Epidermal melanocyte (primary cell): ENCODE data around the gene MTM1.

Experiments
- DNase-seq: peaks from one replicate; pipeline ENCODE4 v3.0.0; 2011; ENCODE audit warnings: low spot score; ENCODE audit not compliant: insufficient read length

MTM1 gene

GRCh38 chrX:150548684-150549083 lies 19.7 kb upstream of the MTM1 start:
- DNase-seq: no peak

GRCh38 chrX:150551963-150552362 lies 16.5 kb upstream of the MTM1 start:
- DNase-seq: no peak

DNA sequence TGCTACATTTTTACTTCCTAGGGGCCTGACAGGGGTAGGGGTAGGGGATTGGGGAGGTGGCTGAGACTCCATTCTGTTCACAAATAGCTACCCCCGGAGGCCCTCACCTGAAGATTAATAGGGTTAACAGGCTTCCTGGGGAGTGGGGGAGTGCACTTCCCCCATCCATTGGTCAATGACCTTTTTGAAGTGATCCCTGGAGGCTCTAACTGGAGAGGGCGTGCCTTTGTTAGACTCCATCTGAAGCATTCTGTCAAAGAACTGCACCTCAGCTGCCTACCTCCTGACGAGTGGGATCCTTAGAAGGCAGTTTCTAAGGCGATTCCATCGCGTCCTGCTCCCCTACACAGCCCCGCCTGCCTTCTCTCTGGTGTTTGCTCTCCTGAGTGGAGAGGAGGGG lies 10.0 kb upstream of the MTM1 start:
- DNase-seq: no peak

- DNase-seq: no peak
Measured at GRCh38 chrX:150564838-150565237, 3.6 kb upstream of the MTM1 start.

DNA sequence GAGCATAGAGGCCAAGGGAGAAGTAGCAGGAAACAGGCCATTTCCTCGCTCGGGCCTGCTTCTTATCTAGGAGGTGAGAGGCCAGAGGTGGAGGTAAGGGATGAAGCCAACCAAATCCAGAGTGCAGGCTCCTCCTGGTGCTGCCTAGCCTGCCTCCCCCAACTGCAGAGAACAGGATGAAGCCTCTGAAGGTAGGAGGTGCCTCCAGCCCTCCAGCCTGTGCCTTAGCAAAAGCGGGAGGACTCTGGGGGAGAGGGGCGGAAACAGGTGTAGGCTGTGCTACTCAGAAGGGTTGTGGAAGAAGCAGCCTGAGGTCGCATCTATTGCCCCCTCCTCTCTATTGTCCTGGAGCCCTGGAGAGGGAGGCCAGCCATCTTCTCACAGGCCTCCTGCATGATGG lies 2.9 kb upstream of the MTM1 start:
- DNase-seq: no peak

DNA sequence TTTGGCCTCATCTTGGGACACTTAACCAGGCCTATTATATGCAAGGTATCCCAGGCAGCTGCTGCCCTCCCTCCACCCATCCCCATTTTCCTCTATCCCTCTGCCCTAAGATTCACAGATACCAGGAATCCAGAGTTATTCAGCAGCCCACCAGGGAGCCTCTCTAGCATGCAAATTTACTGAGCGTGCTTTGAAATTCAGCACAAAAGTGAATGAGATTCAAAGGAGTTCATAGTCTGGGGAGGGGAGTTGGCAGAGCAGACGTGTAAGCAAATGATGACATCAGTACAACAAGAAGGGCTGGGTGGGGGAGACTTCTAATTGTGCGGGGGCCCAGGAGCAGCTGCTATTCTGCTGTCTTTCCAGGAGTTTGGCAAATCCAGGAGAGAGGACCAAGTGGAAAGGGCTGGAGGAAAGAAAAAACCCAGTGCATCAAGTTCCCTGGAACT lies 1.7 kb upstream of the MTM1 start:
- no peak for DNase-seq

GRCh38 chrX:150567645-150568319 lies 639 bp upstream of the MTM1 start:
- DNase-seq: no peak

DNA sequence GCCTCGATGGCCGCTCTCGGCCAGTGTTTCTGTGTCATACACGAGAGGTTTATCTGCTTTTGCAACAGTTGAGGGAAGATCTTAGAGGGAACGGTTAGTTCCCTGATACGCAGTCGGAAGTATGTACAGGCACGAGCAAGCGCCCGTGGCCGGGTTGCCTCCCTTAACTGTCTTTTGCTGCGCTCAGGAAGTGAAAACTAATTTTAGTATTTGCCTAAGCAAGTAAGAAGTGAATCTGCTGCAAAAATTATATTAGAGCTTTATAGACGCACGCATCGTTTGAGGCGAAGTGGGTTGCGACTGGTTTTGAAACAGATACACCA lies 695 bp downstream of the MTM1 start:
- DNase-seq: no peak

DNA sequence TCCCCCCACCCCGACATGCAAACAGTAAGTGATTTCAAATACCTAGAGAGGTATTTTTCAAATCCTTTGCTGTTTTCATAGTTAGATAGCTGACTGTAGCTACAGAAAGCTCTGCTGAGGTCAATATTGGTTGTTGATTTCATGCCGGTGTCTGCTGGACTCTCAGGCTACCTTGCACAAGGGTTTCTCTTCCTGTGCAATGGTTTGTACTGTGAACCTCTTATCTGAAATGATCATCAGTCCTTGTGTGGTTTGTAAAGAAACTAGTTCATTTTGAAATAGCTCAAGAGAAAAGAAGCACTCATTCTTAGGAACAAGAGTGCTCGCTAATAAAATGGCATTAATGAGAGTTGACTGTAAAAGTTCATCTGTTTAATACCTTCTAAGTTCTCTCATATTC lies 2.1 kb downstream of the MTM1 start:
- no peak for DNase-seq

- DNase-seq: no peak
Measured at GRCh38 chrX:150572206-150572605, 3.8 kb downstream of the MTM1 start.

DNA sequence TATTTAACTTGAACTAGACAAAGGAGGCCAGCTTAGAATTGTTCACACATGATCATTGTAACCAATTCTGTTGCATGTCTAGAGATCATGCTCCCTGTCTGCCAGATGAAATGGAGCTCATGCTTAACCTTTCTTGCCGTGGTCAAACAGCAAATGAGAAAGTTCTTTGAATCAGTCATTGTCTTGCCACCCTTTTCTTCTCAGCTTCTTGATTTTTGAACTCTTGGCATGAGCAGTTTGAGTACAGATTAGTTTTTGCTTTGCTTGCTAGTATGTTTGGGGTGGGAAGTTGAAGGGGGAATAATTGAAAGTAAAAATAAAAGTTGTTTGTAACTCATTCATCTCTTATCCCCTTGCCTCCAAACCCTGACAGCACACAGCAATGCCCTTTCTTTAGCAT lies 4.7 kb downstream of the MTM1 start:
- DNase-seq: no peak

- DNase-seq: no peak
Measured at GRCh38 chrX:150573702-150574101, 5.3 kb downstream of the MTM1 start.

DNA sequence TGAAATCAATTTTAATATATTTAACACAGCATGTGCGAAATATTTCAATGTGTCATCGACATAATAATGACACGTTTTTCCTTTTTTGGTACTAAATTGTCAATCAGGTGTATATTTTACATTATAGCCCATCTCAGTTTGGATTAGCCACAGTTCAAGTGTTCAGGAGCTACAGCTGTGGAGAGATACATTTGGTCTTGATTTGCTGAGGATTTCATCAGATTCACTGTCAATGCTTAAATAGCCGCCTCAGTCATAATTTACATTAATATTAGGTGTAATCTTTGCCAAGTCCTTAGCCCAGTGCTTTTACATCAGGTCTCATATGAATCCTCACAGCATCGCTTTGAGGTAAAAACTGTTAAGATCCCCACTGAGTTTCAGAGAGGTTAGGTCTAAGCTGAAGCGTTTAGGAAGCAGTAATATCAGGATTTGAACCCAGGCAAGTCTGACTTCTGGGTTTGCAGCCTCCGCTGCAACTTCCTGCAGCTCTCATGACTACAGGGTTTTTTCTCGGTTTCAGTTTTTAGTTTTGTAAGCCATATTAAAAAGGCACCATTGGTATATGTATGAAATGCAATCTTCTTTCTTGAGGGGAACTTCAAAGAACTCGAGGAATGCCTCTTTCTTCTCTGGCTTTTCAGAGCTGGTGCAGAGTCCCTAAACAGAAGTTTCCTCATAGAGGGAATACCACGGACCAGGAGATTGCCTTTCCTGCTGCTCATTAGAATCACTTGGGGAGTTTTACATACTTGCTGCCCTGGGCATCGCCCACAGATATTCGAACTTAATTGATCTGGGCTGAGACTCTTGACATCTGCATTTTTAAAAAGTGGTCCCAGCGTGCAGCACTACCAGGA lies 6.4 kb downstream of the MTM1 start:
- DNase-seq: no peak

DNA sequence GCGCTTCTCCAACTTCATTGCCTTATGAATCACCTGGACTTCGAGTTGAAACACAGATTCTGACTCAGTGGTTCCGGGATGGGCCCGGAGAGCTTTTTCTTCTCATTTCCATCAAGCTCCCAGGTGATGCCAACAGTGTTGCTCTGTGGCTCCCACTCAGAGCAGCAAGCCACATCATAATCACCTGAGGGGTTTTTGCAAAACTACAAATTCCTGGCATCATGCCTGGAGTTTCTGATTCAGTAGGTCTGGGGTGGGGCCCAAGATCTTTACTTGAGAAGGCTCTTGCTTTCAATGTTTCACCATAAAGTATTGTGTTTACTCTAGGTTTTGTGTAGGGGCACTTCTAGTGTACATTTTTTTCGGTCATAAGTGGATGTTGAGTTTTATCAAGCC lies 7.0 kb downstream of the MTM1 start:
- DNase-seq: no peak

- no peak for DNase-seq
Measured at GRCh38 chrX:150577174-150577573, 8.8 kb downstream of the MTM1 start.

DNA sequence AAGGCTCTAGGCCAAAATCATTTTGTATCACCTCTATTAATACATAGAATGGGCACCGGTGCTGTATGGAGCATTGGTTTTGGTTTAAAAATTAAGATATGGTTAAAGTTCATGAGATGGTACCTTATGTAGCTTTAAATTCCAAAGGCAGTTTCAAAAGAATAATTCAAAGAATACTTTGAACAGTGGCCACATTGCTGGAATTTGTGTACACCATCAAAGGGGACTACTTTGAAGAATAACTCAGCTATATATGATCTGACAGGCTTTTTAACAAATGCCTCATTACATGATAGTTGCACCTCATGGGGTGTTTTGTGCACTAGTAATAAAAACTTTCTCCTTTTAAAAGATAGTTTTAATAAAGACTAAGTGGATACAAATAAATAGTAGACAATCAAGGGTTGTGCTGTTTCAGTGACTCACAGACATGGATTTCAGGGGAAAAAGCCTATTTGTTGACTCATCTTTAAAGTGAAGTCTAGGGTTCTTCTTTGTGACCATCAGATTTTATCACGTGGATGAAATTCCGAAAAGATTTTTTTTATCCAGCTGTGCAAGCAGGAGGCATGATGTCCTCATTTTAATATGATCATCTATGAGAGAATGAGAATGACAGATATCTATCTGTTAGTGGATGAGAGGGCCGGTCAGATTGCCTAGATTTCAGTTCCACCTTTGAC lies 12.8 kb downstream of the MTM1 start:
- DNase-seq: no peak

DNA sequence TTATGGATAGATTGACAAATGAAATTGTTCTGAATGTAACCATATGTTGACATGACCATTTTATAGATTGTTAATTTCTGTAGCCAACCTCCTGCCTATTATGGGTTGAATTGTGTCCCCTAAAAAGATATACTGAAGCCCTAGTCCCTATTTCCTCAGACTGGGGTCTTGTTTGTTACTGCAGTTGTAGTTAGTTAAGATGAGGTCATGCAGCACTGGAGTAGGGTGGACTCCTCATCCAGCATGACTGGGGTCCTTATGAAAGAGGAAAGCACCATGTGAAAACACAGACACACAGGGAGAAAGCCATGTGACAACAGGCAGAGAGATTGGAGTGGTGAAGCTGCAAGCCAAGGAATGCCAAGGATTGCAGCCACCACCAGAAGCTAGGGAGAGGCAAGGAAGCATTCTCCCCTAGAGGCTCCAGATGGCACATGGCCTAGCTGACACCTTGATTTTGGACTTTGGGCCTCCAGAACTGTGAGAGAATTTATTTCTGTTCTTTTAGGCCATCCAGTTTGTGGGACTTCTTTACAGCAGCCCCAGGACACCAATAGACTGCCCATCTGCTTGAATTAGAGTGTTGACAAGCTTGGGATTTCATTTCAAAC lies 14.0 kb downstream of the MTM1 start:
- no peak for DNase-seq

DNA sequence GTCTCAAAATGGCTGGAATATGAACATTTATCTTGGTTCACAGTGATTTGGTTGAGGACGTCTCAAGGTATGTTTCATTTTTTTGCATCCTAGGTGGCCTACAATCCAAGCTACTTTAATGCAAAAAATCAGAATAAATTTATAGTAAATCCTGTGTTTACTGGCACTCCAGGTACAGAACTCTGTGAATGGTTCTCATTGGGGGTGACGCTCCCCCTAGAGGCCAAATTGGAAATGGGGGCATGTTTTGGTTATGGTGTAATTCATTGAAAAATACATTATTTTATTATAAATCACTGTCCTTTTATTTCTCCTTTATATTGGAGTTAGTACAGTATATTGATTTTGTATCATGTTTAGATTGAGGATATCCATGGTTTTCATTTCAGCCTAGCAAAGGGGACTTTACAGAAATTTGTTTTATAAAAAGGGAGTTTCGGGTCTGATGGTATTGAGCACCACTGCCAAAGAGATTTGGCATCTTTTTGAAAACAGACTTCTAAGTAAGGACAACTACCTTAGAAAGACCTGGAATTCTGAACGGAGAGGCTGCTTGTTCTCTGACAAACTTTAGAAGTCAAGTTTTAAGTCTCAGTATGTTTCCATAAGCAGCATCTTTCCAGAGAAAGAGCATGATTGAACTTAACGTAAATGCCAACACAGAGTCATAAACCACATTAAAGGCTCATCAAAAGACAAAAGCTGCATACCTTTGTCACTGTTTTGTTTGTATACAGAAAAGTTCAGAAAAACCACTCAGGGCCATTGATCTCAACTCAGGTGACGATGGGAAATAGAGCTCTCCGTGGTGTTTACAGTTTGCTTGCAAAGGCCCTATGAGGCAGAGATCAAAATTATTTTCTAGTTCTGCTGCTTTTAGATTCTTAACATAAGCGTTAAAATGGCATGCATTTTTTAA lies 19.4 kb downstream of the MTM1 start:
- no peak for DNase-seq

DNA sequence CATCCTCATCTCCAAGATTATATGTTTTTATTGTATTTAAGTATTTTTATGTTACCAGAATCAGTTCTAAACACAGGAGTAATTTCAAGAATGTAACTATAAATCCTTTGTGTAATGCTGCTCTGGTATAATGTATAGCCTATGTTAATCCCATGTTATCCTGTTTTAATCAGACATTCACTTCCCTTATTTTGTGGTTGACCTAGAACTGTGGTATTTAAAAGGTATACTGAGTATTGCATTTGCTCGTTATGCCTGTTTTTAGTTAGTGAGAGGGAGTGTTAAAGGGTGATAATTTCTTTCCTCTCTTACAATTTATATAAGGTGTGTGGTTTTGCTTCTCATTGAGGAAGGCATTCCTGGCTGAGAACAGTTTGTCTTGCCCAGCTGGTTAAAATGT lies 26.2 kb downstream of the MTM1 start:
- no peak for DNase-seq

GRCh38 chrX:150599226-150599625 lies 30.8 kb downstream of the MTM1 start:
- DNase-seq: no peak

GRCh38 chrX:150602296-150602695 lies 33.9 kb downstream of the MTM1 start:
- no peak for DNase-seq
